ENCODE data around the gene GSTM2.
"Not testable (repeated sequence)": the region's sequence is repeated elsewhere in the genome, so short reads cannot be mapped to it uniquely, and the experiment has no call there.

Gene GSTM2

GRCh38 chr1:109644670-109645069 lies 23.2 kb upstream of the GSTM2 start:
- no peak for DNase-seq (ENCODE audit: low read depth)

- DNase-seq (ENCODE audit: low read depth), result no peak
These were observed 18.4 kb upstream of the GSTM2 start for GRCh38 chr1:109649491-109649914.

- no peak for DNase-seq (ENCODE audit: low read depth)
These were observed 17.2 kb upstream of the GSTM2 start for GRCh38 chr1:109650609-109651008.

GRCh38 chr1:109652402-109652801 lies 15.5 kb upstream of the GSTM2 start:
- no peak for DNase-seq (ENCODE audit: low read depth)

- DNase-seq (ENCODE audit: low read depth), result no peak
These were observed 14.6 kb upstream of the GSTM2 start for GRCh38 chr1:109653306-109653705.

GRCh38 chr1:109654519-109654918 lies 13.3 kb upstream of the GSTM2 start:
- DNase-seq (ENCODE audit: low read depth), result no peak

- peak; percentile 51 for DNase-seq (ENCODE audit: low read depth)
These were observed 12.0 kb upstream of the GSTM2 start, which contains the start of gene GSTM4 for GRCh38 chr1:109655615-109656519. GSTM4 (plus strand) TSS chr1:109656099; CDS start chr1:109656390, 291 bp downstream.

- no peak for DNase-seq (ENCODE audit: low read depth)
These were observed 10.5 kb upstream of the GSTM2 start for GRCh38 chr1:109657395-109657794.

GRCh38 chr1:109657970-109658369 lies 9.9 kb upstream of the GSTM2 start:
- no peak for DNase-seq (ENCODE audit: low read depth)

GRCh38 chr1:109658533-109659042 lies 9.3 kb upstream of the GSTM2 start:
- DNase-seq (ENCODE audit: low read depth), result no peak

- DNase-seq (ENCODE audit: low read depth), result no peak
These were observed 8.7 kb upstream of the GSTM2 start for GRCh38 chr1:109659145-109659544.

- no peak for DNase-seq (ENCODE audit: low read depth)
These were observed 7.7 kb upstream of the GSTM2 start for GRCh38 chr1:109659997-109660690.

- DNase-seq (ENCODE audit: low read depth), result not testable (repeated sequence)
These were observed 7.2 kb upstream of the GSTM2 start for GRCh38 chr1:109660691-109661026.

GRCh38 chr1:109661391-109661790 lies 6.5 kb upstream of the GSTM2 start:
- DNase-seq (ENCODE audit: low read depth), result no peak

GRCh38 chr1:109664671-109665070 lies 3.2 kb upstream of the GSTM2 start:
- DNase-seq (ENCODE audit: low read depth), result no peak

GRCh38 chr1:109668123-109668775 lies 392 bp downstream of the GSTM2 start:
- DNase-seq (ENCODE audit: low read depth), result no peak

GRCh38 chr1:109669246-109669948 lies 1.5 kb downstream of the GSTM2 start:
- DNase-seq (ENCODE audit: low read depth), result no peak

- not testable (repeated sequence) for DNase-seq (ENCODE audit: low read depth)
These were observed 2.1 kb downstream of the GSTM2 start for GRCh38 chr1:109669949-109670302.

- no peak for DNase-seq (ENCODE audit: low read depth)
These were observed 3.2 kb downstream of the GSTM2 start for GRCh38 chr1:109671067-109671466.

GRCh38 chr1:109673861-109674260 lies 6.0 kb downstream of the GSTM2 start:
- DNase-seq (ENCODE audit: low read depth), result not testable (repeated sequence)

GRCh38 chr1:109676683-109677381 lies 9.0 kb downstream of the GSTM2 start:
- DNase-seq (ENCODE audit: low read depth), result not testable (repeated sequence)
